DMS53 treated with DMSO at 0.1 percent for 48 hours (cell line): ENCODE results near the gene RRP1.
A peak's percentile ranks its signal among the peaks of the same experiment; 100 is the strongest.

Experiments used
- DNase-seq: peaks from one replicate; lab custom pipeline; 2025; ENCODE audit not compliant: unreplicated experiment; lab: John Stamatoyannopoulos, UW

Gene RRP1

DNA sequence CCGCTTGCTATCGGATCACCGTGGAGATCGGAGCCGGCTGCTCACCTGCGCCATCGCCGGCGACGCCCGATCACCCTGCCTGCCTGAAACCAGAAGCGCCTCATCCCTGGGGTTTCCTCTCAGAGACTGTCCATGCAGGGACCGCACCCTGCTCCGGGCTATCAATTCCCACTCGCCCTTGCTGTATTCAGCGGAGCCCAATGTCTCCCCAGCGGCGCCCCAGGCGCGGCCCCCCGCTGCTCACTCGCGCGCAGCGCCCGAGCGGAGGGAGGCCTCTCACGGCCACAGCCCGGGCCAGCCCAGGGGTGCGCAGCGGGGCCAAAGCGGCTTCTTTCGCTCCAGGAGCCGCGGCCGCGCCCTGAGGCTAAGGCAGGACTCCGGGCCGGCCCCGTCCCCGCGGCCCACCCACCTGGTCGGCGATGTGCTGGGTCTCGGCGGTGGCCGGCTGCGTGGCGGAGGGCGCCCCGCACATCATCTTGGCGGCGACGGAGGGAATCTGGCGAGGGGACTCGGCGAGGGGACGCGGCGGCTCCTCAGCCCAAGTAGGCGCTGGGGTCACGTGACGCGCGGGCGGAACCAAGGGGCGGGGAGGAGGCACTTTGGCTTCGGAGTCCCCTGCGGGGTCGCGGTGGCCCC is 13.5 kb upstream of the RRP1 start, which contains the start of gene CSTB:
TSS of gene CSTB (minus strand) at position 514 of the 636 bp plus-strand sequence. CDS start at position 475, 39 bp downstream.
- peak; percentile 25 for DNase-seq

DNA sequence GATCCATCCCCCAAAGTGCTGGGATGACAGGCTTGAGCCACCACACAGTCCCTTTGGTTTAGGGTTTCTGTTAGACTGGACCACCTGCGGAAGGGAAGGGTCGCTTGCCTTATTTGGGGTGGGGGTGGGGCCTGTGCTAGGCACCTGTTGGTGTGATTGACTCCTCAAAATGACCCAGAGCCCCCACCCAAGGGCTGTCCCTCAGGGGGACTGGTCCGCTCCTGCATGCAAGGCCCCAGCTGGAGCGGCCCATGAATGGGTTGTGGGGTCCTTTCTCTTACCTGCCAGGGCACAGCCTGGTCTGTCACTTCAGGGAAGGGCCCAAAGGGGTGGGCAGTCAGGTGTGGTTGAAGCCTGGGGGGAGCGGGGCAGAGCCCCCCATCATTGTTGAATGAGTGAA is 11.4 kb upstream of the RRP1 start:
- DNase-seq = no peak

DNA sequence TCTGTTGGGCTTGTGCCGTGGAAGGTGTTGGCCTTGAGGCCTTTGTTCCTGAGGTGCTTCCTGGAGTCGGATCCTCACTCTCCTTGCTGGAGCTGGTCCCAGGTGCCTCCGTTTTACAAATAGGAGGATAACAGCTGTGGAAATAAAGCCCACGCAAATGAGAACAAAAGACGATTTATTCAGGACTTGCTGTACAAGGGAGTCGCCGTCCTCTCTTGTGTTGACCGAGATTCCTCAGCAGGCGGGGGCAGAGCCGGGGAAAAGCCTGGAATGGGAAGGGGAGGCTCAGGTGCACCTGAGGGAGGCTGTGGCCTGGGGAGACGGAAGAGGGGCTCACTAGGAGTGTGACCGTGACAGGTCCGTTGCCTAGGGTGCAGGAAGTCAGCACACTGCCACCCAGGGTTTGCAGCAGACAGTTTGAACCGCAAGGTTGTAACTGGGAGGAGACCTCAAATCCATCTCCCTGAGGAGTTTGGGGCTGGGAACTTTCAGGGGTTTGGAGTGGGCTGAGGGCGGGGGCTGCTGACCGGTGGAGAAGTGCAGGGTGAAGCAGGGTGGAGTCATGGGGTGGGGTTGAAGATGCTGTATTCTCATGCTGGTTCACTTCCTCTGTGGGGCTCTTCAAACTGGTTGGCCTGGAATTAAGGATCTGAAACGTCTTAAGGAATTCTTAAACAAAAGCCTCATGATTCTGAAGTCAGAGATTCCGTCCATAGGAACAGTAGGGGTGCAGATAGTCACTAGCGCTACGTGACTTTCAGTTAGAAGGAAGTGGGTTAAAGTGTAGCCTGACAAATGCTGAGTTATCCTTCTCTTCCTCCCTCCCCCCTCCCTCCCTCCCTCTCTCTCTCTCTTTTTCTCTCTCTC is 10.7 kb upstream of the RRP1 start:
- no peak for DNase-seq

DNA sequence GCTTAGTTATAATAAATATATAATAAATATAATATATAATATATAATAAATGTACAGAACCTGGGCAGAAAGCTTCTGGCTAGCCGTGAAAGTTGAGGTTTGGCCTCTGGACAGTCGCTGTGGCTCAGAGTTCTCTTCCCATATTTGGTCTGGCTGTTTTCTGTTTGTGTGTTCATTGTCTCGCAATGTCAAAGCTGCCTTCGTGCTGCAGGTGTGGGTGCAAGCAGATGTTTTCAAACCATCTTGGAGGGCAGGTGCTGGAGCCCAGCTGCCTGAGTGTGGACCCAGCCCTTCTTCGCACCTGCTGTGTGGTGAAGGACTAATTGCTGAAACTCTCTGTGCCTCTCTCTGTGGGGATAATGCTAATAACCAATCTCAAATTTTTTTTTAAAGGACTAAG is 9.7 kb upstream of the RRP1 start:
- DNase-seq = peak; percentile 47

DNA sequence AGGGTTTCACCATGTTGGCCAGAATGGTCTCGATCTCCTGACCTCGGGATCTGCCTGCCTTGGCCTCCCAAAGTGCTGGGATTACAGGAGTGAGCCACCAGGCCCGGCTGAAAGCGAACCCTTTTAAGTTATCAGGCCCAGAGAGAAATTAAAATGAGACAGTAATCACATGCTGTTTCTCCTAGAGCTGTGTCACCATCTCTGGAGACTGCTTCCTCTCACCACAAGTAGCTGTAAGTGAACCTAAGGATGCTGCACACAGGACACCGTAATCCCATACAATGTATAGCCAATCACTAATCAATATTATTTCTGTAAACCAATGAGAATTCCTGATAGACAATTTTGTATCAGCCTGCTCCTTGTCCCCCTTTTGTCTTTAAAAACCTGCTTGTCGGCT is 7.5 kb upstream of the RRP1 start:
- DNase-seq = no peak

DNA sequence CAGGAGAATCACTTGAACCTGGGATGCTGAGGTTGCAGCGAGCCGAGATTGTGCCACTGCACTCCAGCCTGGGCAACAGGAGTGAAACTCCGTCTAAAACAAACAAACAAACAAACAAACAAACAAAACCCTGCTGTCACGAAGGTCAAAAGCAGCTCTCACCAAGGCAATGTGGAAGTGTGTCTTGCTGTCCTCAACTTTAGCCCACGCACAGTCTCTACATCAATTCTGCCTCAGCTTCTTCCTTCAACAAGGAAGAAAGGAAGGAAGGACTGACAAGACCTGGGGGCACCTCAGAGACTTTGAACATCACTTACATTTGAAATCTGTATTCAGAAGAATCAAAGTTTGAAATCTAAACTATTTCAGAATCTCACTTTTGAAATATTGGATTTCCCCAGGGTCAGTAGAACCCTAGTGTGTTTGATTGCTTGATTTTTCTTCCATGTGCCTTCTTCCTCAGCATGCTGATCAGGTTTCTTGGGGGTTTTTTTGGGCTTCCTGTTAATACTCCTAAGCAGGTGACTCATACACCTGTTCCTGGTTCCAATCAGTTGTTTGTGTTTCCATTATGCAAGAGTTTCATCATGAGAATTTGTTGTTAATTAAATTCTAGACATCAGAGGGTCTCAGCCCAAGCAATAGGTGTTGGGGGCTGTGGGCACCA is 6.8 kb upstream of the RRP1 start:
- no peak for DNase-seq

DNA sequence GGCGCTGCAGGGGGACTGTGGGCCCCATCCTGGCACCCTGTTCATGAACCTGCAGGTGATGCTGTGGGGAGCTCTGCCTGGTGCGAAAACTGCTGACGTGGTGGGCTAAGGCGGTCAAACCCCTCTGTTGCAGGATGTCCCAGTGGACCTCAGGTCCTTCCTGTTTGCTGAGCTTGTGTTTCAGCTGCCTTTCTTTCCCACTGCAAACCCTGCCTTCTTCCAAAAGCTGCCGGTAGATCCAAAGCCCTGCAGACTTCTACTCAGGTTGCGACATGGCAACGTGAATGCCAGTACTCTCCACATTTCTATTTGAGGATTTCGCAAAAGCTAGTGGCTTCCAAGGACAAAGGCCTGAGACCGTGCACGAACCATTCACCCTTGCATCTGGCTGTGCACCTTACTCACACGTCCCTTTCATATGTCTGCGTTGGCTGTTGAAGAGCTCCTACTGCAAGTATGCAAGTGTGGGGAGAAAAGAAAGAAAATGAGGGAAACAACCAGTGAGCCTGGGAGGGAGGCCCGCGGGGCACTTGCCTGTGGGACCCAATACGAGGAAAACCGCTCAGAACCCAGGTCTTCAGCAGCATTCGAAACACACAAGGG is 6.2 kb upstream of the RRP1 start:
- no peak for DNase-seq

DNA sequence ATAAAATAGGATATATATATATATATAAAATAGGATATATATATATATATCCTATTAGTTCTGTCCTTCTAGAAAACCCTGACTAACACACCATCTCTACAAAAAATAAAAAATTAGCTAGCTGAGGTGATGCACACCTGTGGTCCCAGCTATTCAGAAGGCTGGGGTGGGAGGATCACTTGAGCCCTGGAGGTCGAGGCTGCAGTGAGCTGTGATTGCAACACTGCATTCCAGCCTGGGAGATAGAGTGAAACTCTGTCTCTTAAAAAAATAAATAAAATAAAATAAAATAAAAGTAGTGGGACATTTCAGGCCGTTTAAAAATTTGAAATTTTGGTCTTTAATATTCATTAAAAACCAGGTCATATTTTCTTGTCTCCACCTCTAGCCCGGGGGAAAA is 4.2 kb upstream of the RRP1 start:
- DNase-seq = no peak

DNA sequence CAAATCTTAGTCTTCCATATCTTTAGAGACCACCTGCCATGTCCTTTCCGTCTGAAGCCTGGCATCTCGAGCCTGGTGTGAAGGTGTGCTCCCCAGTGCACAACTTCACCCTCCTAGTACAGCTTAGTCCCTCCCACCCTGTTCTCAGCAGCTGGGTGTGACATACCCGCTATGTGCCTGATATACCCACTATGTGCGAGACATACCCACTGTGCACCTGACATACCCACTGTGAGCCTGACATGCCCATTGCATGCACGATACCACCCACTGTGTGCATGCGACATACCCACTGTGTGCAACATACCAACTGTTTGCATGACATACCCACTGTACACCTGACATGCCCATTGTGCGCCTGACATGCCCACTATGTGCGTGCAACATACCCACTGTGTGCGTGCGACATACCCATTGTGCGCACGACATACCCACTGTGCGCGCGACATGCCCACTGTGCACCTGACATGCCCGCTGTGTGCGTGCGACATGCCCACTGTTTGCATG is 3.0 kb upstream of the RRP1 start:
- no peak for DNase-seq

DNA sequence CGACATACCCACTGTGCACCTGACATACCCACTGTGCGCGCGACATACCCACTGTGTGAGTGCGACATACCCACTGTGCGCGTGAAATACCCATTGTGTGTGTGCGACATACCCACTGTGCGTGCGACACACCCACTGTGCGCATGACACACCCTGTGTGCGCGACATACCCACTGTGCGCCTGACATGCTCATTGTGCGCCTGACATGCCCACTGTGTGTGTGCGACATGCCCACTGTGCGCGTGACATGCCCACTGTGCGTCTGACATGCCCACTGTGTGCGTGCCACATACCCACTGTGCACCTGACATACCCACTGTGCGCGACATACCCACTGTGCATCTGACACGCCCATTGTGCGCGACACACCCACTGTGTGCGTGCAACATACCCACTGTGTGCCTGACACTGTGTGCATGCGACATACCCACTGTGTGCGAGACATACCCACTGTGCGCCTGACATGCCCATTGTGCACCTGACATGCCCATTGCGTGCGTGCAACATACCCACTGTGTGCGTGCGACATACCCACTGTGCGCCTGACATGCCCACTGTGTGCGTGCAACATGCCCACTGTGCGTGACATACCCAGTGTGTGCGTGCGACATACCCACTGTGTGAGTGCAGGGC is 2.5 kb upstream of the RRP1 start:
- no peak for DNase-seq

DNA sequence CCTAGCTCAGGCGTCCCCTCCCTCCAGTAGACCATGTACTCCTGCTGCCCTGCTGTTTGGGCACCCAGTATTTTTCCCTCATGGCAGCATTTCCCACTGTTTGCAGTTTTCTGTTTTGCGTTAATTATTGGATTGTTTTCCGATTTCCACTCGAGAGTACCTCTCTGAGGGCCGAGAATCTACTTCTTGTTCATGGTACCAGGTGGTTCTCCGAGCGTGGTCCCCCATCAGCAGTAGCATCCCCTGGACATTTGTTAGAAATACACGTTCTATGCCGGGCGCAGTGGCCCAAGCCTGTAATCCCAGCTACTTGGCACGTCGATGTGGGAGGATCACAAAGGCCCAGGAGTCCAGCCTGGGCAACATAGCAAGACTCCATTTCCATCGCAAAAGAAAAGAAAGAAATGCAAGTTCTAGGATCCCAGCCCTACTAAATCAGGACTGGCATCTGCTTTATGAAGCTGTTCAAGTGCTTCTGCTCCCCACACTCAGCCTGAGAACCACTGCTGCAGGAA is 690 bp downstream of the RRP1 start:
- no peak for DNase-seq

DNA sequence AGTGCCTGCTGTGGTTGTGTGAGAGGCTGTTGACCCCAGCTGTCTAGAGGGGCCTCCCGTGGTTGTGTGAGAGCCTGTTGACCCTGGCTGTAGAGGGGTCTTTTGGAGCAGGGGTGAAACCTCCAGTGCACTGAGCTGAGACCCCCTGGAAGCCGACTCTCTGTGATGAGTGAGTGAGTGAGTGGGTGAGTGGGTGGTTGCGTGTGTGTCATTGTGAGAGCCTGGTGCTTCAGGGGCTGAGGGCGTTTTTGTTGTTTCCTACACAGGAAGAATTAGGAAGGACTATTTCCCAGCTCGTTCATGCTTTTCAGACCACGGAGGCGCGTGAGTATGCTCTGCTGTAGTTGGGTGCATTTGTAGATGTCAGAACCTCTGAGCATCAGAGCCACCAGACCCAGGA is 3.0 kb downstream of the RRP1 start:
- no peak for DNase-seq

DNA sequence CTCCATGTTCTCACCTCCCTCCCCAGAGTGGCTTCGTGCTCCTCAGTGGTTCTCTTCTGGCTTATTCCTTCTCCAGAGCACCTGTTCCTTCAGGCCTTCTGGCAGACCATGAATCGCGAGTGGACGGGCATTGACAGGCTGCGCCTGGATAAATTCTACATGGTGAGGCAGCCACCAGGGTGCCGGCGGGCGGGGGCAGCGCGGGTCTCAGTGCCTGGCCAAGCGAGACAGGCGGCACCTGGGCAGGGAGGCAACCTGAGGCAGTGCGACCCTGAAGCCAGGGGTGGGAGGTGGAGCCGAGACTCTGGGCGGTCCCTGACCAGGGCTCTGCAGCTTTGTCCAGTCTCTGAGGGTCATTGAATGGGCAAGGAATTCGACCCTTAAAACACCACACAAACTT is 3.9 kb downstream of the RRP1 start:
- DNase-seq = no peak

DNA sequence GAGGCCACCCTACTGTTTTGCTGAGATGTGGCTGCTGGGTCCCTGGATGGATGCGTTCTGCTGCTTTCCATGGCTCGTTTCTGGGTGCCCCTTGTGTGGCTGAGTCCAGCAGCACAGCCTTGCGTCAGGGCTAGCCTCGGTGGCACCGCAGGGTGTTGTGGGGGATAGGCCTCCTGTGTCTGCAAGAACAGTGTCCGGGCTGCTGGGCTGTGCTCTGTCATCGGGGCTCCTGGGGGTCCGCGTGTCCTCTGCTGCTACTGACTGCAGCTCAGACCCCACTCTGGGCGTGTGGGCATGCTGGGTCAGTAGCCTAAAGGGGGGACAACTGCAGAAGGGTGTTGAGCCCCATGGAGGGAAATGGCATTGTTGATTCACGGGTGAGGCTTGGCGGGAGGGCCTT is 4.9 kb downstream of the RRP1 start:
- DNase-seq = no peak

DNA sequence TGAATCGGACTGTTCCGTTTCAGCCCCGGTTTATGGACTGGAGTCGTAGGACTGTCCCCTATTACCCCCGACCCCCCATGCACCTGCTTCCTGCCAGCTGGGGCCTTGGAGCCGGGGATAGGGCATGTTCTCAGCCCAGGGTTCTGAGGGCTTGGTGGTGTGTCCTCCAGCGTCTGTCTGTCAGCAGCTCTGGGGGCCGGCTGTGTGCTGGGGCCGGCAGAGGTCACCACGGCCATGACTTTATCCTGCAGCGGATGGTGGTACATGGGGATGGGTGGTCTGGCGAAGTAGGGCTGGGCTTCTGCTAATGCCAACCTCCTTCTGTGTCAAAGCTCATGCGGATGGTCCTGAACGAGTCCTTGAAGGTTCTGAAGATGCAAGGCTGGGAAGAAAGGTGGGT is 5.5 kb downstream of the RRP1 start:
- no peak for DNase-seq

DNA sequence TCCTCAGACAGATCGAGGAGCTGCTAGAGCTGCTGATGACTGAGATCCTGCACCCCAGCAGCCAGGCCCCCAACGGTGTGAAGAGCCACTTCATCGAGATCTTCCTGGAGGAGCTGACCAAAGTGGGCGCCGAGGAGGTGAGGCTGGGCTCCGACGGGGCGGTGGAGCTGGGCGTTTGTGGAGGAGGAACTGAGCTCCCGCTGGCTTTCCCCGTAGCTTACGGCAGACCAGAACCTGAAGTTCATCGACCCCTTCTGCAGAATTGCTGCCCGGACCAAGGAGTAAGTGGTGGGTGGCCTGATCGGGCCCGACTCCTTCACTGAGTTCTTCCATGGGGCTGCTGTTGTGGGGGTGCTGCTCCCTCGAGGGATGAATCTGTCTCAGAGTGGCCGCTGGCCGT is 8.0 kb downstream of the RRP1 start:
- DNase-seq = no peak

DNA sequence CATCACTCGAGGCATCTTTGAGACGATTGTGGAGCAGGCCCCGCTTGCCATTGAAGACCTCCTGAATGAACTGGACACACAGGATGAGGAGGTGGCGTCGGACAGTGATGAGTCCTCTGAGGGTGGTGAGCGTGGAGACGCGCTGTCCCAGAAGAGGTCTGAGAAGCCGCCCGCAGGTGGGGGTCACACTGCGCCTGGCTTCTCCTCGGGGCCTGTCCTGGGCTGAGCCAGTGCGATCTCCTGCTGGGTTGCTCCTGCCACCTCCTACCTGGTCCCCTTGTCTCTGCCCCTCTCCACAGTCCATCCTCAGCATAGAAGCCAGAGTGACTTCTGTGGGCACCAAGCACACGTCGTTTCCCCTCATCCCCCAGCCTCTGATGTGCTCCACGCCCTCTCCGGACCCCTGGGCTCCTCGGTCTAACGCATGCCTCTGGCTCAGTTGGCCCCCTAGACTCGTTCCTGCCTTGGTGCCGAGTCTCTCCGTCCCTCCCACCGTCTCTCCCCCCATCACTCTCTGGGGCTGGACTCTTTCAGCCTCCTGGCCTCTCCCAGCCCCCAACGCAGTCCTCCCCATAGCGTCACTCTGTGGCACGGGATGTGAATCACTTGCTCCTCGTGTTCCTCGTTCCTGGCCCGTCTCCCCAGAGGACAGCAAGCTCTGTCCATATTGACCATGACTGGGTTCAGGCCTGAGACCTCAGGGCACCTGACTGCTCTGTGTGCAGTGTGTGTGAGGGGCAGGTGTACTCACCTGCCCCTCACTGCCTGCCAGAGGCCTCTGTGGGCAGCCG is 8.7 kb downstream of the RRP1 start:
- DNase-seq = no peak

DNA sequence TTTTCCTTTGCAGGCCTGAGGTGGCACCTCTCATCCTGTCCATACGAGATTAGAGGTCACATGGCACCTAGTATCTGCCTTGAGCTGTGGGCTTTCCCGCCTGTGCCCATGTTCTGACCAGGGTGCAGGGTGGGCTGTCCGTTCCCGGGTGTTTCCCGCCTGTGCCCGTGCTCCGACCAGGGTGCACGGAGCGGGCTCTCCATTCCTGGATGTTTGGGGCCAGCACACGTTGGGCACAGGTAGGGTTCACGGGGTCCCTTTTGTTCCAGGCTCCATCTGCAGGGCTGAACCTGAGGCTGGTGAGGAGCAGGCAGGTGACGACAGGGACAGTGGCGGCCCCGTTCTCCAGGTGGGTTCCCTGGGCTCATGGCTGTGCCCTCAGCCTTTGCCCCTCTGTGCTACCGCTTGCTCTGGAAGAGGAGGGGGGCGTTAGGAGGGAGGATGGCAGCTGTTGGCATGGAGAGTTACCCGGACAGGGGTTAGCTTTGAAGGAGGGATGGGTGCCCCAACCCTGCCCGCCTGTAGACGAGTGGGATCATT is 10.0 kb downstream of the RRP1 start:
- no peak for DNase-seq

DNA sequence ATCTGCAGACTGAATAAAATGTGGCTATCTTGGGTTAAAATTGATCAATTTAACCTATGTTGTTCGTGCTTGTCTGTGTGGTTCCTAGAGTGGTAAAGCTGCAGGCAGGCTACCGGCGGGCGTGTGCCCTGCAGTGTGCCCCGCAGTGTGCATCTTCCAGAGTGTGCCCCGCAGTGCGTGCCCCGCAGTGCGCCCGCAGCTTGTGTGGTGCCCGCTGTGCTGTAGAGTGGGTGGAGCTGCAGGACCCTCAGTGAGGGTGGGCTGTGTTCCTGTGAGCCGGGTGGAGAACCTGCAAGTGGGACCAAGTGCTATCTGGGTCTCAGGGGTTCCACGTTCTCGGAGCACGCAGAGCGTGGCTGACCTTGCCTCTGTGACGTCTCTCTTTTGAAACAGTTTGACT is 10.7 kb downstream of the RRP1 start:
- DNase-seq = no peak

DNA sequence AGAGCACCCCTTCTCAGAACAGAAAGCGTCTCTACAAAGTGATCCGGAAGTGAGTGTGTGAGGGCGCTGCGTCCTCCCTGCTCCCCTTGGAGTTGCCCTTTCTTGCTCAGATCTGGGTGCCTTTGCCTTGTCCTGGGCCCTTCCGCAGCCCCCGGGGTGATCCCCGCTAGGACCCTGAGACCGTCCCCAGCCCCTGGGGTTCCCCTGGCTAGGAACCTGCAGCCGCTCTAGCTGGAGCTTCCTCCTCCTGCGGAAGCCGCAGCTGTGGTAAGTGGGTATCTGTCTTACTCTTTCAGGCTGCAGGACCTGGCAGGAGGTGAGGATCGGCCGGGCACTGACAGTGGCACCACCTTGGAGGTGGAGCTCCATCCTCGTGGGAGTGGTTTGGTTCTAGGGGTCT is 11.2 kb downstream of the RRP1 start:
- DNase-seq = no peak
